SK-N-SH treated with all-trans-retinoic acid at 6 μM for 48 hours (cell line): ENCODE measurements around the gene SRI.

Source experiments
- GLIS3 ChIP-seq: fragments of 250-450 bp; sonication (Bioruptor Pico); IDR thresholded peaks from 2 replicates; pipeline ENCODE4 v1.5.0; 2020; ENCODE audit warnings: mild to moderate bottlenecking, moderate library complexity
- ZNF565 ChIP-seq: fragments of 450-650 bp; formaldehyde crosslinking; conservative IDR thresholded peaks from 2 replicates; pipeline ENCODE4 v1.5.0; 2020; ENCODE audit warnings: low read depth, mild to moderate bottlenecking, moderate library complexity
- ZNF70 ChIP-seq: fragments of 450-650 bp; formaldehyde crosslinking; IDR thresholded peaks from 2 replicates; pipeline ENCODE4 v1.5.0; 2020; ENCODE audit warnings: mild to moderate bottlenecking, moderate library complexity

DNA sequence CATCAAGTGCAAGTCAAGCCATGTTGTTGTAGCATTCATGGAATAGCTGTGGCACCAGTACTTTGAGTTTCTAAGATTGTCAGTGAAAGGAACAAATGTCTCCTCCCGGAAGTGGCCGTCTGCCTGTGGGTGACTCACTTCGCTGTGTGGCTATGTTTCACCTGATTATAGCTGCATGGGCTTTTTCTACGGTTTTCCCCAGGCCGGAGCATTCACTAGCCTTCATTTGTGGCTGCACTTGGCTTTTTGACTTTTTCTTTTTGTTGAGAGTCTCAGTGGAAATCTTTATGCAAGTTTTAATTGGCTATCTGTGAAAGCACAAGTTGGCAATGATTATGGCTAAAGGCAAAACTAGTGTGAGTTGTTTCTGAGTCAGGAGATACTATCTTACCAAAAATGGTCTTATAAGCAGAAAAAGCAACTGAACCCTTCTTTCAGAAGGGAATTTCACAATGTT, 35.0 kb downstream of the SRI start:
- no peak for TF ChIP-seq GLIS3 (CRISPR knock-in tag)
- TF ChIP-seq ZNF70 (CRISPR knock-in tag), result no peak
- no peak for TF ChIP-seq ZNF565 (CRISPR knock-in tag)
